Neural progenitor cell (in vitro differentiated cells): Measurements from ENCODE around the gene ZDHHC19. TPM values are rescaled to one million over a fixed set of nuclear protein-coding genes. Genes with fewer than 3 reads are reported as not detected.

Source experiments
- DNase-seq: peaks from one replicate; pipeline ENCODE4 v3.0.0-alpha.2; 2016; ENCODE audit warnings: low spot score
- H2AFZ ChIP-seq: fragments of 200-600 bp; sonication (generic); replicated peaks from 2 replicates; pipeline ENCODE4 v1.6.1; 2016; ENCODE audit warnings: antibody characterized with exemption
- H3F3A ChIP-seq: fragments of 200-600 bp; sonication (generic); 2 replicates; pipeline ENCODE4 v1.6.1; 2016; ENCODE audit warnings: antibody characterized with exemption, low read depth
- H3K27ac ChIP-seq: fragments of 200-600 bp; sonication (generic); 2 replicates; pipeline ENCODE4 v1.5.1; 2016; ENCODE audit warnings: mild to moderate bottlenecking
- H3K27me3 ChIP-seq: fragments of 200-600 bp; sonication (generic); 2 replicates; pipeline ENCODE4 v1.6.1; 2016; ENCODE audit warnings: mild to moderate bottlenecking, moderate library complexity
- H3K36me3 ChIP-seq: fragments of 200-600 bp; sonication (generic); 2 replicates; pipeline ENCODE4 v1.5.1; 2016
- H3K4me1 ChIP-seq: fragments of 200-600 bp; sonication (generic); 2 replicates; pipeline ENCODE4 v1.6.1; 2016; ENCODE audit warnings: mixed run types
- H3K4me2 ChIP-seq: fragments of 200-600 bp; sonication (generic); 2 replicates; pipeline ENCODE4 v1.6.1; 2016
- H3K4me3 ChIP-seq: fragments of 200-600 bp; sonication (generic); 2 replicates; pipeline ENCODE4 v1.5.1; 2016
- H3K79me2 ChIP-seq: fragments of 200-600 bp; sonication (generic); 2 replicates; pipeline ENCODE4 v1.6.1; 2016; ENCODE audit warnings: low read depth
- H3K9ac ChIP-seq: fragments of 200-600 bp; sonication (generic); 2 replicates; pipeline ENCODE4 v1.6.1; 2016
- H3K9me3 ChIP-seq: fragments of 200-600 bp; sonication (generic); 2 replicates; pipeline ENCODE4 v1.5.1; 2016; ENCODE audit warnings: low read depth
- H4K20me1 ChIP-seq: fragments of 200-600 bp; sonication (generic); 2 replicates; pipeline ENCODE4 v1.6.1; 2016; ENCODE audit warnings: low read depth
- H3K27ac Mint-ChIP-seq: 3 replicates; pipeline ENCODE4 v1.8.0; 2021; ENCODE audit warnings: mixed read lengths
- H3K27me3 Mint-ChIP-seq: 2 replicates; pipeline ENCODE4 v1.8.0; 2022; ENCODE audit warnings: low read depth, mild to moderate bottlenecking, inconsistent platforms, moderate library complexity, mixed read lengths; ENCODE audit not compliant: insufficient read depth
- H3K36me3 Mint-ChIP-seq: 3 replicates; pipeline ENCODE4 v1.8.0; 2021; ENCODE audit warnings: mixed read lengths
- H3K4me1 Mint-ChIP-seq: 3 replicates; pipeline ENCODE4 v1.8.0; 2021; ENCODE audit warnings: mixed read lengths
- H3K4me3 Mint-ChIP-seq: 3 replicates; pipeline ENCODE4 v1.8.0; 2021; ENCODE audit warnings: mild to moderate bottlenecking, moderate library complexity, mixed read lengths
- H3K9me3 Mint-ChIP-seq: 3 replicates; pipeline ENCODE4 v1.8.0; 2020; ENCODE audit warnings: mixed read lengths
- CTCF ChIP-seq: fragments of 200-600 bp; sonication (generic); IDR thresholded peaks from 2 replicates; pipeline ENCODE4 v1.5.1; 2017; ENCODE audit warnings: antibody characterized with exemption, mild to moderate bottlenecking
- EZH2 ChIP-seq: fragments of 200-600 bp; sonication (generic); IDR thresholded peaks from 2 replicates; pipeline ENCODE4 v1.6.1; 2017; ENCODE audit warnings: antibody characterized with exemption, mild to moderate bottlenecking, moderate library complexity
- EZH2phosphoT487 ChIP-seq: fragments of 200-600 bp; sonication (generic); IDR thresholded peaks from 2 replicates; pipeline ENCODE4 v1.6.1; 2017; ENCODE audit warnings: antibody characterized with exemption
- total RNA-seq: library from RNA; depleted of rRNA; stranded (reverse); fragments of >200 nt; gene quantifications from 2 replicates; pipeline ENCODE4 v1.2.3, GENCODE V29; 2015; ENCODE audit warnings: low replicate concordance

The ZDHHC19 gene
- total RNA-seq, 1 donor from 2014 or later, result not detected

- Histone ChIP-seq H4K20me1 (no peaks in the 10 kb centered on the region), H3K36me3 (no peaks in the 10 kb centered on the region), H3K9me3 (no peaks in the 10 kb centered on the region), H3K27ac (no peak overlapping the region), H2AFZ (no peak overlapping the region), H3K9ac (no peak overlapping the region), H3K27me3 (no peaks in the 10 kb centered on the region), H3F3A (peaks cover 7% of the 10 kb centered on the region), H3K4me2 (peak overlapping the region; percentile 34), H3K79me2 (no peaks in the 10 kb centered on the region), H3K4me3 (no peak overlapping the region), H3K4me1 (peaks cover 10% of the 10 kb centered on the region)
- Mint-ChIP-seq H3K36me3 (no peaks in the 10 kb centered on the region), H3K4me1 (peaks cover 29% of the 10 kb centered on the region), H3K4me3 (no peak overlapping the region), H3K27ac (peak overlapping the region; percentile 24), H3K9me3 (no peaks in the 10 kb centered on the region), H3K27me3 (peaks cover 11% of the 10 kb centered on the region)
- TF ChIP-seq EZH2 (no peak), CTCF (no peak), EZH2phosphoT487 (no peak)
- DNase-seq, result no peak
Measured at GRCh38 chr3:196178993-196179379, 32.2 kb downstream of the ZDHHC19 start.

- Histone ChIP-seq H3F3A (peaks cover 7% of the 10 kb centered on the region), H3K4me2 (no peak overlapping the region), H3K79me2 (no peaks in the 10 kb centered on the region), H3K36me3 (no peaks in the 10 kb centered on the region), H2AFZ (no peak overlapping the region), H3K27ac (no peak overlapping the region), H3K27me3 (no peaks in the 10 kb centered on the region), H3K4me1 (peaks cover 10% of the 10 kb centered on the region), H3K4me3 (no peak overlapping the region), H3K9ac (no peak overlapping the region), H3K9me3 (no peaks in the 10 kb centered on the region), H4K20me1 (no peaks in the 10 kb centered on the region)
- Mint-ChIP-seq H3K4me3 (no peak overlapping the region), H3K9me3 (no peaks in the 10 kb centered on the region), H3K27me3 (peaks cover 9% of the 10 kb centered on the region), H3K4me1 (peaks cover 26% of the 10 kb centered on the region), H3K27ac (no peak overlapping the region), H3K36me3 (no peaks in the 10 kb centered on the region)
- TF ChIP-seq EZH2 (no peak), CTCF (no peak), EZH2phosphoT487 (no peak)
- DNase-seq, result no peak
Measured at GRCh38 chr3:196177967-196178366, 33.2 kb downstream of the ZDHHC19 start.

- H3K79me2 ChIP-seq, result no peaks in the 10 kb centered on the region
- H3K27ac ChIP-seq, result no peak overlapping the region
- H4K20me1 ChIP-seq, result no peaks in the 10 kb centered on the region
- Mint-ChIP-seq H3K9me3 (no peaks in the 10 kb centered on the region), H3K36me3 (no peaks in the 10 kb centered on the region), H3K4me3 (no peak overlapping the region), H3K27me3 (peaks cover 6% of the 10 kb centered on the region), H3K4me1 (peaks cover 26% of the 10 kb centered on the region), H3K27ac (no peak overlapping the region)
- H3K4me3 ChIP-seq, result no peak overlapping the region
- H2AFZ ChIP-seq, result no peak overlapping the region
- TF ChIP-seq EZH2, result no peak
- TF ChIP-seq CTCF, result no peak
- no peak for TF ChIP-seq EZH2phosphoT487
- peaks cover 10% of the 10 kb centered on the region for H3K4me1 ChIP-seq
- H3K9ac ChIP-seq, result no peak overlapping the region
- no peaks in the 10 kb centered on the region for H3K36me3 ChIP-seq
- peaks cover 7% of the 10 kb centered on the region for H3F3A ChIP-seq
- no peak overlapping the region for H3K4me2 ChIP-seq
- no peaks in the 10 kb centered on the region for H3K9me3 ChIP-seq
- DNase-seq, result no peak
- no peaks in the 10 kb centered on the region for H3K27me3 ChIP-seq
Measured at GRCh38 chr3:196177567-196177966, 33.6 kb downstream of the ZDHHC19 start.
